Measurements from ENCODE around the gene GATM.
"Not testable (repeated sequence)": the region's sequence is repeated elsewhere in the genome, so short reads cannot be mapped to it uniquely, and the experiment has no call there.

GATM gene

DNA sequence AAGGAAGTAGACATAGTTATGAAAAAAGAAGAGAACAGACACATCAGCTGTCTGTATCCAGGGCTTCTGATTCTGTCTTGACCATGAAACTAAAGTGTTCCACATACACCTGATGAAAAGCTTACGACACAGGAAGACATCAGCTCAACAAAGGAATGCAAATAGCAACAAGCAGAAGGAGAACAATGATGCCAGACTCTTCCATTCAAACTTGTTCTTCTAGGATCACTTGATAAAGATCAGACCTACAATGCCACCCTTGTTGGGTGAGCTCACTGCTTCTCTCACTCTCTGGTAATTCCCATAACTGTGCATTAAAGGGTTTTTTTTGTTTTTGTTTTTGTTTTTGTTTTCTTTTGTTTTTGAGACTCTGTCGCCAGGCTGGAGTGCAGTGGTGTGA lies 49.7 kb downstream of the GATM start:
- no peak overlapping the region for H3K4me3 Mint-ChIP-seq
- ATAC-seq (ENCODE audit: low read depth): no peak
- H3K36me3 Mint-ChIP-seq: no peaks in the 10 kb centered on the region
- no peaks in the 10 kb centered on the region for H3K4me1 Mint-ChIP-seq
- H3K27ac Mint-ChIP-seq: no peak overlapping the region
- no peak for DNase-seq (ENCODE audit: low spot score in 2 of 2)
- H3K27me3 Mint-ChIP-seq: peaks cover 3% of the 10 kb centered on the region
- H3K9me3 Mint-ChIP-seq: no peaks in the 10 kb centered on the region

DNA sequence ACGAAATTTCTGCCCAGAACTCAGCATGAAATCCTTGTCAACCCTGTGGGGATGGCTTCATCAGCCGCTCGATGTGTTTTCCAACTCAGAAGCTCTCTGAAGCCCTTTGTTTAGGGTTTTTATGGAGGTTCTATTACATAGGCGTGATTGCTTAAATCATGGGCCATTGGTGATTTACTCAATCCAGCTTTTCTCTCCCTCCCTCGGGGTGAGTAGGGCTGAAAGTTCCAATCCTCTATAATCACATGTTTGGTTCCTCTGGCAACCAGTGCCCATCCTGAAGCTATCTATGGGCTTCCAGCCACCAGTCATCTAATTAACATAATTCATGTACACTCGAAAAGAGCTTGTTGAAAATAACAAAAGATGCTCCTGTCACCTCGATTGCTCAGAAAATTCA lies 51.6 kb downstream of the GATM start:
- DNase-seq (ENCODE audit: low spot score in 2 of 2) (no peak), ATAC-seq (ENCODE audit: low read depth) (no peak)
- H3K9me3 Mint-ChIP-seq: no peaks in the 10 kb centered on the region
- H3K27ac Mint-ChIP-seq: no peak overlapping the region
- no peak overlapping the region for H3K4me3 Mint-ChIP-seq
- peaks cover 2% of the 10 kb centered on the region for H3K27me3 Mint-ChIP-seq
- no peaks in the 10 kb centered on the region for H3K4me1 Mint-ChIP-seq
- H3K36me3 Mint-ChIP-seq: no peaks in the 10 kb centered on the region

DNA sequence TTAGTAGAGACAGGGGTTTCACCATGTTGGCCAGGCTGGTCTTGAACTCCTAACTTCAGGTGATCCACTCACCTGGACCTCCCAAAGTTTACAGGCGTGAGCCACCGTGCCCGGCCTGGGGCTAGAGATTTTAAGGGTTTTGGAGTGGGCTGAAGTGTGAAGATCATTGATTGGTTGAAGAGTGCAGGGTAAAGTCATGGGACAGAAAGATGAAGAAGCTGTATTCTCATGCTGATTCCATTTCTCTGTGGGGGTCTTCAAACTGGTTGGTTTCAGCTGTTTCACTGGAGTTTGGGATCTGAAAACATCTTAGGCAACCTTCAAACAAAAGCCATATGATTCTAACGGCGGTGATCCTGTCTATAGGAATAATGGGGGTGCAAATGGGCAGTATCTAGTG lies 52.1 kb downstream of the GATM start:
- ATAC-seq (ENCODE audit: low read depth) (no peak), DNase-seq (ENCODE audit: low spot score in 2 of 2) (no peak)
- H3K4me1 Mint-ChIP-seq: no peaks in the 10 kb centered on the region
- H3K27ac Mint-ChIP-seq: no peak overlapping the region
- peaks cover 2% of the 10 kb centered on the region for H3K27me3 Mint-ChIP-seq
- no peaks in the 10 kb centered on the region for H3K9me3 Mint-ChIP-seq
- no peak overlapping the region for H3K4me3 Mint-ChIP-seq
- H3K36me3 Mint-ChIP-seq: no peaks in the 10 kb centered on the region

DNA sequence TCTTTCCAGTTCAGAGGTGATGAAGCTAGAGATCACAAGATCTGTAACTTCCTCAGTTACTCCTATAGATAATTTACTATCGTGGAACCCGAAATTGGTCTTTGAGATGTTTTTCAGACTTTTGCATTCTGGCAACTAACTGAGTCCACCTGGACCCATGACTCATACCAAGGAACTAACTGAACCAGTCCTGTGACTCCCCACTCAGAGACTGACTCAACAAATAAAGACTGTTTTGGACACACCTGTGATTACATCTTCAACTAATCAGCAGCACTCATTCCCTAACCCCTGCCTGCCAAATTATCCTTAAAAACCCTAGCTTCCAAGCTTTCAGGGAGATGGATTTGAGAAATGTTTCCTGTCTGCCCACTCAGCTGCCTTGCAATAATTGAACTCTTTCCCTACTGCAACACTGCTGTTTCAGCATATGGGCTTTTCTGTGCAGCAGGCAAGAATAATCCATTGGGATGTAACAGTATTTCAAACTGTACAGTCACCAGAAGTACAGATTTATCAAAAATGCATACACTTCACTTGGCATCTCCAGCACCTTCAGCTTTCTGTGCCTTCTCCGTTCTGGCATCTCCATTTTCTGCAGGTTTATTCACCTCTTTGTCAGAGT lies 57.7 kb downstream of the GATM start:
- DNase-seq (ENCODE audit: low spot score in 2 of 2): no peak
- H3K27me3 Mint-ChIP-seq: peaks cover 3% of the 10 kb centered on the region
- no peaks in the 10 kb centered on the region for H3K4me1 Mint-ChIP-seq
- H3K36me3 Mint-ChIP-seq: no peaks in the 10 kb centered on the region
- H3K9me3 Mint-ChIP-seq: no peaks in the 10 kb centered on the region
- ATAC-seq (ENCODE audit: low read depth): no peak
- H3K4me3 Mint-ChIP-seq: no peak overlapping the region
- no peak overlapping the region for H3K27ac Mint-ChIP-seq

DNA sequence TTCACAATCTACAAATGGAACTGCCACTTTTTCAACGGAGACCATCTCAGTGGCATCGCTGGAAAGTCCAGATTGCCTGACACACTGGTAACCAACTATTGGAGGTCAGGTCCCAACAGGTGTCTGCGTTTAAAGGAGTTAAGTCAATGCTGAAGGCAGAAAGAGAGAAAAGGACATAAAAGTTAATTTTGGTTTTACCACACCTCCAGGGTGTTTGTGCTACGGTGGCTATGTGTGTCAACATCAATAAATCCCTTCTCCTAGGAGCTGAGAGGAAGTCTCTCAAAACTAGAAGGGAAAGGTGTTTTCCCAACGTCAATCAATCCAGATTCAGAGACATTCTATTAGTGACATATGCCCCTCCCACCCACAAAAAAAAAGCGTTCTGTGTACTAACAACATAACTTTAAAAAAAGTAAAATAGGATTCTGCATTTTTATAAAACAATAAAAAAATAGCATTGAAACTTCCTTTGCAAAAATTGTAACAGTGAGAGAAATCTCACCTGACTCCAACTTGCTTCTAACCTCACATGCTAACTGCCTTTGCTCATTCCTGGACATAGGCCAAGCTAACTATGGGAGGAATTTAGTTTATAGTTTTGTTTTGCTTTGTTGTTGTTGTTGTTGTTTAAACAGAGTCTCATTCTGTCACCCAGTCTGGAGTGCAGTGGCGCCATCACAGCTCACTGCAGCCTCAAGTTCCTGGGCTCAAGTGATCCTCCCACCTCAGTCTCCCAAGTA lies 58.7 kb downstream of the GATM start:
- DNase-seq (ENCODE audit: low spot score in 2 of 2) (no peak), ATAC-seq (ENCODE audit: low read depth) (no peak)
- H3K36me3 Mint-ChIP-seq: no peaks in the 10 kb centered on the region
- peaks cover 3% of the 10 kb centered on the region for H3K27me3 Mint-ChIP-seq
- H3K4me3 Mint-ChIP-seq: no peak overlapping the region
- H3K9me3 Mint-ChIP-seq: no peaks in the 10 kb centered on the region
- peaks cover 4% of the 10 kb centered on the region for H3K4me1 Mint-ChIP-seq
- no peak overlapping the region for H3K27ac Mint-ChIP-seq

DNA sequence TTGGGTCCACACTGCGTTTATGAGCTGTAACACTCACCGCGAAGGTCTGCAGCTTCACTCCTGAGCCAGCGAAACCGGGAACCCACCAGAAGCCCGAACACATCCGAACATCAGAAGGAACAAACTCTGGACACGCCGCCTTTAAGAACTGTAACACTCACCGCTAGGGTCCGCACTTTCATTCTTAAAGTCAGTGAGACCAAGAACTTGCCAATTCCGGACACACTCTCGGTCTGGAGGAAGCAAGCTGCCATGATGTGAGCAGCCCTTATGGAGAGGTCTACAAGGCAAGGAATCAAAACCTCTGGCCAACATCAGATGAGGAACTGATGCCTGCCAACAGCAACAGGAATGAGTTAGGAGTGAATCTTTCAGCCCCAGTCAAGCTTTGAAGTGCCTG lies 63.4 kb downstream of the GATM start:
- no peak overlapping the region for H3K4me3 Mint-ChIP-seq
- no peaks in the 10 kb centered on the region for H3K9me3 Mint-ChIP-seq
- DNase-seq (ENCODE audit: low spot score in 2 of 2) (no peak), ATAC-seq (ENCODE audit: low read depth) (no peak)
- no peak overlapping the region for H3K27ac Mint-ChIP-seq
- H3K36me3 Mint-ChIP-seq: no peaks in the 10 kb centered on the region
- H3K27me3 Mint-ChIP-seq: peaks cover 1% of the 10 kb centered on the region
- H3K4me1 Mint-ChIP-seq: peaks cover 4% of the 10 kb centered on the region

DNA sequence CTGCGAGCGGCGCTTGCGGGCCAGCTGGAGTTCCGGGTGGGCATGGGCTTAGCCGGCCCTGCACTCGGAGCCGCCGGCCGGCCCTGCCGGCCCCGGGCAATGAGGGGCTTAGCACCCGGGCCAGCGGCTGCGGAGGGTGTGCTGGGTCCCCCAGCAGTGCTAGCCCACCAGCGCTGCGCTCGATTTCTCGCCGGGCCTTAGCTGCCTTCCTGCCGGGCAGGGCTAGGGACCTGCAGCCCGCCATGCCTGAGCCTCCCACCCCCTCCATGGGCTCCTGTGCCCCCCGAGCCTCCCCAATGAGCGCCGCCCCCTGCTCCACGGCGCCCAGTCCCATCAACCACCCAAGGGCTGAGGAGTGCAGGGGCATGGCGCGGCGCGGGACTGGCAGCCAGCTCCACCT lies 64.2 kb downstream of the GATM start:
- ATAC-seq (ENCODE audit: low read depth); H3K4me1 Mint-ChIP-seq; DNase-seq (ENCODE audit: low spot score in 2 of 2); H3K36me3 Mint-ChIP-seq; H3K27me3 Mint-ChIP-seq; H3K4me3 Mint-ChIP-seq; H3K27ac Mint-ChIP-seq; H3K9me3 Mint-ChIP-seq: not testable (repeated sequence)

All from memory B cell (primary cell).